Sigmoid colon (tissue), 7 donors: ENCODE measurements around the gene ENTPD6. TPM values are rescaled to one million over a fixed set of nuclear protein-coding genes. Genes with fewer than 3 reads are reported as not detected.

Experiments
- DNase-seq: peaks from one replicate; pipeline ENCODE4 v3.0.0-alpha.2; 2019
- H3K27ac ChIP-seq, 4 donors: fragments of 200-600 bp; sonication (generic); one replicate each; pipeline ENCODE4 v1.5.1; 2016 to 2019; ENCODE audit warnings: mild to moderate bottlenecking in 1 of 4
- H3K27me3 ChIP-seq, 3 donors: fragments of 200-600 bp; sonication (generic); one replicate each; pipeline ENCODE4 v1.5.1; 2019; ENCODE audit warnings: mild to moderate bottlenecking in 1 of 3
- H3K36me3 ChIP-seq, 4 donors: fragments of 200-600 bp; sonication (generic); one replicate each; pipeline ENCODE4 v1.5.1; 2016 to 2019
- H3K4me1 ChIP-seq, 4 donors: fragments of 200-600 bp; sonication (generic); one replicate each; pipeline ENCODE4 v1.5.1; 2017 to 2019
- H3K4me3 ChIP-seq, 4 donors: fragments of 200-600 bp; sonication (generic); one replicate each; pipeline ENCODE4 v1.5.1; 2017 to 2019; ENCODE audit warnings: mild to moderate bottlenecking in 2 of 4, moderate library complexity in 1 of 4
- H3K9me3 ChIP-seq, 4 donors: fragments of 200-600 bp in 3 of 4; sonication (generic) in 3 of 4; one replicate each; pipeline versions ENCODE4 v1.5.1 to v1.6.1; 2013 to 2019
- EP300 ChIP-seq, 4 donors: sonication (generic); formaldehyde crosslinking; IDR thresholded peaks; one replicate each; pipeline ENCODE4 v1.6.1; 2017; ENCODE audit warnings: antibody characterized with exemption in 4 of 4
- POLR2A ChIP-seq, 2 donors: fragments of 450-650 bp; IDR thresholded peaks; one replicate each; pipeline ENCODE4 v1.6.1; 2016; ENCODE audit warnings: antibody characterized with exemption in 2 of 2, mild to moderate bottlenecking in 2 of 2, moderate library complexity in 2 of 2
- POLR2AphosphoS5 ChIP-seq, 4 donors: sonication (generic); formaldehyde crosslinking; IDR thresholded peaks; one replicate each; pipeline ENCODE4 v1.6.1; 2017; ENCODE audit warnings: antibody characterized with exemption in 4 of 4
- WGBS, 2 donors: extraction: QIAGEN DNeasy Blood & Tissue Kit; methylation state at CpG; one replicate each; pipeline ENCODE4 v1.1.7; 2013; 5-methylcytosine and 5-hydroxymethylcytosine counted together
- intact Hi-C: fragments of 100-400 bp; cut with DNase I; formaldehyde crosslinking; loops from one replicate; pipeline ENCODE4 v1.15.1; 2023
- polyA plus RNA-seq, 3 donors: library from polyadenylated mRNA; stranded (reverse); fragments of 200-250 nt; gene quantifications; one replicate each; pipeline ENCODE4 v1.2.3, GENCODE V29; 2013
- total RNA-seq, 4 donors: library from RNA; depleted of rRNA; stranded (reverse); fragments of >200 nt; gene quantifications; one replicate each; pipeline ENCODE4 v1.1.0, GENCODE V29; 2016
- TF ChIP-seq, protein P1 (sequence below), 4 experiments: fragments of 450-650 bp in 3 of 4; fragments of 200-600 bp in 1 of 4; IDR thresholded peaks; one replicate each; pipeline ENCODE4 v1.5.1; 2016 to 2019; ENCODE audit warnings: antibody characterized with exemption in 4 of 4, mild to moderate bottlenecking in 3 of 4, moderate library complexity in 2 of 4
- donor health status: healthy with polysubstance abuse.
- donor health status: Bipolar disorder and iron deficiency.
- donor health status: healthy.

The ENTPD6 gene
- total and polyA plus RNA-seq, 7 donors: 26.0 to 117 (median 41.4) TPM

DNA sequence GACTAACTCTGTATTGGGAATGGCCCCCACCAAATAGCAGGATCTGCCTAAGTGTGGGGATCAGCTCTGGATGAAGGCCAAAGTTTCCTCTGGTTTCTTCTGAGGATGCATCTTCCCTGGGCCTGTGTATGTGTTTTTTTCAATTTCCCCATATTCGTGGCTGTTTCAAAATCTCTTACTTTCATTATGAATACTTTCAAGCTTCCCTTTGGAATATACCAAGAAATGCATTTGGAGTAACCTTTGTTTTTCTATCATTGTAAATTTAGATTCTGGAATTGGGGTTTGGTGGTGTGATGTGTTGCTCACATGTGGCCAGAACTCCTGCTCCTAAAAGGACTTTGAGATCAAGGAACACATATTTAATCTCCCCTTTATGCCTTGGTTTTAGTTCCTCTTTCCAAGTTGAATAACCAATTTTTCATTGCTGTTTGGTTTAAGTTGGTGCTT lies 8.4 kb downstream of the ENTPD6 start:
- no peaks in the 10 kb centered on the region for H3K27me3 ChIP-seq
- no peak for DNase-seq
- TF ChIP-seq POLR2A (IDR thresholded peaks at IDR 0.05) (no peak), EP300 (IDR thresholded peaks at IDR 0.05) (no peak), POLR2AphosphoS5 (IDR thresholded peaks at IDR 0.05) (no peak)
- TF ChIP-seq, protein P1, sequence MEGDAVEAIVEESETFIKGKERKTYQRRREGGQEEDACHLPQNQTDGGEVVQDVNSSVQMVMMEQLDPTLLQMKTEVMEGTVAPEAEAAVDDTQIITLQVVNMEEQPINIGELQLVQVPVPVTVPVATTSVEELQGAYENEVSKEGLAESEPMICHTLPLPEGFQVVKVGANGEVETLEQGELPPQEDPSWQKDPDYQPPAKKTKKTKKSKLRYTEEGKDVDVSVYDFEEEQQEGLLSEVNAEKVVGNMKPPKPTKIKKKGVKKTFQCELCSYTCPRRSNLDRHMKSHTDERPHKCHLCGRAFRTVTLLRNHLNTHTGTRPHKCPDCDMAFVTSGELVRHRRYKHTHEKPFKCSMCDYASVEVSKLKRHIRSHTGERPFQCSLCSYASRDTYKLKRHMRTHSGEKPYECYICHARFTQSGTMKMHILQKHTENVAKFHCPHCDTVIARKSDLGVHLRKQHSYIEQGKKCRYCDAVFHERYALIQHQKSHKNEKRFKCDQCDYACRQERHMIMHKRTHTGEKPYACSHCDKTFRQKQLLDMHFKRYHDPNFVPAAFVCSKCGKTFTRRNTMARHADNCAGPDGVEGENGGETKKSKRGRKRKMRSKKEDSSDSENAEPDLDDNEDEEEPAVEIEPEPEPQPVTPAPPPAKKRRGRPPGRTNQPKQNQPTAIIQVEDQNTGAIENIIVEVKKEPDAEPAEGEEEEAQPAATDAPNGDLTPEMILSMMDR (IDR thresholded peaks at IDR 0.05): no peak
- H3K27ac ChIP-seq: no peak overlapping the region
- H3K4me1 ChIP-seq: peaks cover 0 to 32% (median 21%) of the 10 kb centered on the region in 4 donors
- H3K9me3 ChIP-seq: no peaks in the 10 kb centered on the region
- WGBS, 2 donors: 30 to 41% methylated on average over 1 of the region's 1 CpG
- intact Hi-C loops: loop anchor here (2.0 kb wide), 1 partner anchor 19 kb away; no protein-coding TSS in a partner anchor
- H3K36me3 ChIP-seq: peaks cover 0 to 5% (median 0%) of the 10 kb centered on the region in 4 donors
- H3K4me3 ChIP-seq: no peak overlapping the region

DNA sequence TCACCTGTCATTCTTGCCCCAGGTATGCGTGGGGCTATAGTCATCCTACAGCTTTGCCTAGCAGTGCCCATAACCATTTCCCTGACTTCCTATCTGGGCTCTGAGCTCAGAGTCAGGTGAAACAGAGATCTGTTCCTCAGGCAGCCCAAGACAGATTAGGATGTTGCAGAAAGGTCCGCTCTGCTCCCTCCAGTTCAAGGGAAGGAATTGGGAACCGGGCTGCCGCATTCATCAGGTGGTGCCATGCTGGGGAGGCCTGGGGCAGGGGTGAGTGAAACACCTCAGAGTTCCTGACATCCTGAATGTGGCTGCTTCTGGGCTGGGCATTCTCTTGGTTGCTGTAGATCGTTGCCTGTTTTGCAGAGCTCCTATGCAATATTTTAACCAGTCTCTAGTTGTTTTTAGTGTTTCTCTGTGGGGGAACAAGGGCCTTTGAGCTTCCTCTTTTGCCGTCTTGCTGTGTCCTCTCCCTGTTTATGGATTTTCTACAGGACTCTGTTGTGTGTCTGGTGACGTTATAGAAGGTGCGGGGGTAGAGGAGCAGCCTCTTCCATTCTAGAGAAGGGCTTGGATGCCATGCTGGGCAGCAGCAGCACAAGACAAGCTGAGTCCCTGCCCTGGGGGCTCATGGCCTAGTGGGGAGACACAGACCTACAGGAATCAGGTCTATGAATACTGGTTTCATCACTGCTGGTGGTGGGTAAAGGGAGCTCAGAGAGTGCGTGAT lies 9.2 kb downstream of the ENTPD6 start:
- WGBS, 2 donors: 81 to 85% methylated on average over 9 of the region's 9 CpGs
- intact Hi-C loops: no loop called here
- Histone ChIP-seq H3K4me1 (peaks cover 0 to 24% (median 13%) of the 10 kb centered on the region in 4 donors), H3K27ac (peak overlapping the region in 1 of 4 donors; percentile 9), H3K36me3 (peaks cover 0 to 5% (median under 1%) of the 10 kb centered on the region in 4 donors), H3K27me3 (no peaks in the 10 kb centered on the region), H3K9me3 (no peaks in the 10 kb centered on the region), H3K4me3 (no peak overlapping the region)
- DNase-seq: no peak
- no peak for TF ChIP-seq EP300 (IDR thresholded peaks at IDR 0.05)
- no peak for TF ChIP-seq POLR2AphosphoS5 (IDR thresholded peaks at IDR 0.05)
- TF ChIP-seq, protein P1 (IDR thresholded peaks at IDR 0.05): no peak
- no peak for TF ChIP-seq POLR2A (IDR thresholded peaks at IDR 0.05)

DNA sequence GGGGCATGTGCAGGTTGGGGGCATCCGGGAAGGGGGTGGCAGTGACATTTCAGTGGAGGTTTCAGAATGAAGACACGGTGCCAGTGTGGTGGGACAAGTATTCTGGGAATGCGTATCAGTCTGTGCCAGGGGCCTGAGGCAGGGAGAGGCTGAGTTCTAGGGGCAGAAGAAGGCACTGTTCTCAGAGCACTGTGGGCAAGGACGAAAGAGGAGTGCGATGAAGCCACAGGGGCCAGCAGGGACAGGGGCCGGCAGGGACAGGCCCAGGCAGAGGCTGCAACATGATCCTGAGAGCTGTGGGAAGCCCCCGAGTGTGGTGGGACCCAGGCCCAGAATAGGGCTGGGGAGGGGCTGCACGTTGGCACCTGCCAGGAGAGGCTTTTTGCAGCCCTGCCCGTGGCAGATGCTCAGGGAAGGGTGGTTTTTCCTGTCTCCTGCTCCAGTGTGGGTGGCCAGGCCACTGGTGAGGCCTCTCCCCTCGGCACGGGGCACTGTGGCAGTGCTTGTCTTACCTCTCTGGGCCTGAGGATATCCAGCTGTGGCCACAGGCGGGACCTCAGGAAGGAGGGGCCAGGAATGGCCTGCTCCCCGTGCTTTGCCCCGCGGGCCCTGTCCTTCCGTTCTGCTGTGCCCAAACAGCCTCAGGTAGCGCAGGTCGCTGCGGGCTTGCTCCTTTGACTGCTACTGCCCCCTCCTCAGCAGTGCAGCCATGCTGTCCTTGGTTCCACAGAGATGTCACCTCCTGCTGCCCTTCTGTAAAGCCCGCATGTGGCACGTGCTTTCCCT lies 10.0 kb downstream of the ENTPD6 start:
- DNase-seq: no peak
- intact Hi-C loops: no loop called here
- H3K27ac ChIP-seq: peak overlapping the region in 1 of 4 donors; percentile 9
- H3K4me1 ChIP-seq: peaks cover 0 to 16% (median 8%) of the 10 kb centered on the region in 4 donors
- WGBS, 2 donors: 80 to 86% methylated on average over 21 of the region's 21 CpGs
- no peak overlapping the region for H3K4me3 ChIP-seq
- peaks cover 0 to 13% (median 4%) of the 10 kb centered on the region in 4 donors for H3K36me3 ChIP-seq
- no peaks in the 10 kb centered on the region for H3K9me3 ChIP-seq
- H3K27me3 ChIP-seq: no peaks in the 10 kb centered on the region
- TF ChIP-seq POLR2AphosphoS5 (IDR thresholded peaks at IDR 0.05) (no peak), EP300 (IDR thresholded peaks at IDR 0.05) (no peak), POLR2A (IDR thresholded peaks at IDR 0.05) (no peak)
- TF ChIP-seq, protein P1 (IDR thresholded peaks at IDR 0.05): no peak

- H3K4me1 ChIP-seq: peaks cover 0 to 15% (median 7%) of the 10 kb centered on the region in 4 donors
- no peaks in the 10 kb centered on the region for H3K9me3 ChIP-seq
- H3K36me3 ChIP-seq: peaks cover 0 to 18% (median 5%) of the 10 kb centered on the region in 4 donors
- no peak overlapping the region for H3K27ac ChIP-seq
- H3K4me3 ChIP-seq: no peak overlapping the region
- intact Hi-C loops: no loop called here
- 88 to 93% methylated on average over 9 of the region's 9 CpGs for whole genome bisulfite sequencing, 2 donors
- TF ChIP-seq POLR2A (IDR thresholded peaks at IDR 0.05): no peak
- DNase-seq: no peak
- no peaks in the 10 kb centered on the region for H3K27me3 ChIP-seq
These were observed 10.5 kb downstream of the ENTPD6 start for GRCh38 chr20:25206063-25206403.

- Histone ChIP-seq H3K36me3 (peaks cover 0 to 24% (median 7%) of the 10 kb centered on the region in 4 donors), H3K27ac (no peak overlapping the region), H3K4me1 (peaks cover 0 to 15% (median 7%) of the 10 kb centered on the region in 4 donors), H3K27me3 (no peaks in the 10 kb centered on the region), H3K4me3 (no peak overlapping the region), H3K9me3 (no peaks in the 10 kb centered on the region)
- TF ChIP-seq POLR2A (IDR thresholded peaks at IDR 0.05): no peak
- TF ChIP-seq, protein P1 (IDR thresholded peaks at IDR 0.05): no peak
- TF ChIP-seq EP300 (IDR thresholded peaks at IDR 0.05): no peak
- TF ChIP-seq POLR2AphosphoS5 (IDR thresholded peaks at IDR 0.05): no peak
- intact Hi-C loops: no loop called here
- DNase-seq: no peak
- whole genome bisulfite sequencing, 2 donors: 94 to 96% methylated on average over 8 of the region's 8 CpGs
These were observed 11.0 kb downstream of the ENTPD6 start for GRCh38 chr20:25206548-25206947.
